ENCODE data around the gene TWSG1.
A peak's percentile ranks its signal among the peaks of the same experiment; 100 is the strongest.
"Not testable (repeated sequence)": the region's sequence is repeated elsewhere in the genome, so short reads cannot be mapped to it uniquely, and the experiment has no call there.

Gene TWSG1

DNA sequence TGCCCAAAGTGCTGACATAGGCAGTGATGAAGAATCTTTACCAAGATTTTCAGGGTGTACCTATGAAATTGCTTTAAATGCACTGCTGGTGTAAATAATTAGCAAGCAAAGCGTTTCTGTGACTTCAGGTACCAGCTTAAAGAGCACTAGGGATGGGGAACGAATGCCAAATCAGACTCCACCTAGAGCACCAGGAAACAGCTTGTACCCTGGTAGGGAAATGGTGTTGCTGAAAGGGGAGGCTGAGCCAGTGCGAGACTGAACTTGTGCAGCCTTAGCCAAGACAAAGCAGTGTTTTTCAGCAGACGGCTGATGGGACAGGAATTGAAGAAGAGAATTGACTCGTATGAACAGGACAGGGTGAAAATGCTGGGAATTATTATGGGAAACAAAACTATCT, 65.6 kb downstream of the TWSG1 start:
- no peak for DNase-seq

DNA sequence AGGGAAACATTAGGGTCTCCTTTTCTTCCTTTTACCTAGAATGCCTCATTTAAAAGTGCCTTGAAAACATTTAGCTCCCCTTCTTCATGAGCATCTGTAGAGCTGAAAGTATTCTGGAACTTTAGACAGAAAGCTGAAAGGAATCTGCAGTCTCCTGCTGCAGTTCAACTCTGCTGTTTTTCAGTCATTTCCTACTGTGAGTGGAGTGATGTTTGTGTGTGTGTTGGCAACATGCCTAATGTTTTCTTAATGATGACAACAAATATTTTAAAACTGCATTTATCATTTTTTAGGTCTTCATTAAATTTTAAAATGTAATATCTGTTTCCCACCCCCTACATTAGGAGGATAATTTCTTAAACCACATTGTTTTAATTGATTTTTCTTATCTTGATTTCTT, 66.6 kb downstream of the TWSG1 start:
- no peak for DNase-seq

DNA sequence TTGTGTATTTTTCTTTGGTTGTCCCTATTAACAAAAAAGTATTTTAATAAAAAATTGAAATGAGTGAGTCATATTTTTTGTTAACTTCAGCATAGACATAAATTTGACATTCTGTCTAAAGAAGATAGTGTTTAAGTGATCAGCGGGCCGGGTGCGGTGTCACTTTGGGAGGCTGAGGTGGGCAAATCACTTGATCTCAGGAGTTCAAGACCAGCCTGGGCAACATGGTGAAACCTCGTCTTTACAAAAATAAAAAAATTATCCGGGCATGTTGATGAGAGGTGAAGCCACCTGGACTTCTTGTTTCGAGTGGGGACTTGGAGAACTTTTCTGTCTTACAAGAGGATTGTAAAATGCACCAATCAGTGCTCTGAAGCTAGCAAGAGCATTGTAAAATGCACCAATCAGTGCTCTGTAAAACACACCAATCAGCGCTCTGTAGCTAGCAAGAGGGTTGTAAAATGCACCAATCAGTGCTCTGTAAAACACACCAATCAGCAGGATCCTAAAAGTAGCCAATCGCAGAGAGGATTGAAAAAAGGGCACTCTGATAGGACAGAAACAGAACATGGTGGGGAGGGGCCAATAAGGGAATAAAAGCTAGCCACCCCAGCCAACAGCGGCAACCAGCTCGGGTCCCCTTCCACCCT, 67.9 kb downstream of the TWSG1 start:
- DNase-seq, result not testable (repeated sequence)

DNA sequence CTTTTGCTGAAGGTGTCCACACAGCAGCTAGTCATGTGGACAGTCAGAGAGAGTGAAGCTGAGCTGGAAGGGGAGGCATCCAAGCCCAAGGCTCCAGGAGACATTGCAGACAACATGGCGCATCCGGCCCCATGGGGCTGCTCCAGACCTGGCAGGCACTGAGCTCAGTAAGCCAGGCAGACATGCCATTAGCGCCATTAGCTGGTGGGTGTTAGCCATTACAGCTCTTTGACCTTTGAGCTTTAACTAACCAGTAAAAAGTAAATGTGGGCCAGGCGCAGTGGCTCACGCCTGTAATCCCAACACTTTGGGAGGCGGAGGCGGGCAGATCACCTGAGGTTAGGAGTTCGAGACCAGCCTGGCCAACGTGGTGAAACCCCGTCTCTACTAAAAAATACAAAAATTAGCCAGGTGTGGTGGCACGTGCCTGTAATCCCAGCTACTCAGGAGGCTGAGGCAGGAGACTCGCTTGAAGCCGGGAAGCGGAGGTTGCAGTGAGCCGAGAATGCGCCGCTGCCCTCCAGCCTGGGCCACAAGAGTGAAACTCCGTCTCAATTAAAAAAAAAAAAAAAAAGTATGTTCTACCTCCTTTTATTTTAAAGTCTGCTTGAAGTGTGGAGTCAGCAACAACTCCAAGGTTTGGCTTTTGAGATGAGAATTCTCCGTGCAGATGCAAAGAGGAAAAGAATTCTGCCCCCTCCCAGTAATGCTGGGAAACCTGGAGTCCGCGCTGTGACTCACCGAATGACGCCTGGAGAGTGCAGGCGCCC, 69.4 kb downstream of the TWSG1 start:
- DNase-seq, result peak in 1 of 2 donors; percentile 18

DNA sequence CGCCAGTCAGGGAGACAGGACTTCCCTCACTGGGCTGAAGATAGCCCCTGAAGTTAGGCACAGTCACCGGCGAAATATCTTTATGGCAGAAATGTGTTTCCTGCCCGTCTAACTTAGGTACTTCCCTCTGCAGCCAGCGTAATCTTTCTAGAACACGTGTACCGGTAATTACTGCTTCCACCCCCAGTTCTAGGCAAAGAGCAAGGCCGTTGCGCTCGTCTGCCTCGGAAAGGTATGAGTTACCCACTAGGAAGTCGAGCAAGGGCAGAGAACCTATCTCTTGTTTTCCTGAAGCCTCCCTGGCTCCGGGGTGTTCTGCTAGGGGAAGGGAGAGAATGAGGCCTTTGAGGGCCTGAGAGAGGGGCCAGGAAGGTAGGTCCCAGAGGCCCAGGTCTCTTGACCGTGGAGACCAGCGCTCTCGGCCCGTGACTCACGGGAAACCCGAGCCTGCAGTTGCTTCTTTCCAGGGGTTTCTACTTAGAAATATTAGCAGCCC, 70.0 kb downstream of the TWSG1 start:
- peak; percentile 36 to 49 for DNase-seq

DNA sequence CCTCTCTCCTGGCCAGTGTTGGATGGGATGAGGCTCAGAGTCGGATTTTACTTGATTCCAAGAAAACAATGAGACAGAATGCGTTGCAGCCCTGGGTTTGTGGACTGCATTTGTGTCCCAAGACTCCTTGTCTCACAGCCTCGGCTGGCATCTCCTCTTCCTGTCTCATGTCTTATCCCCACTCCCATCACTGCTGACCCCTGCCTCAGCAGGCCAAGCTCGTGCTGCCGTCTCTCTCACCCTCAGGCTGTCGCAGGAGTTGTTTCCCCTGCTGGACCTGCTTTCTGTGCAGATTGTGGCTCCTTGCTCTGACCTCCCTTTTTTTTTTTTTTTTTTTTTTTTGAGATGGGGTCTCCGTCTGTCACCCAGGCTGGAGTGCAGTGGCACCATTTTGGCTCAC, 70.6 kb downstream of the TWSG1 start:
- no peak for DNase-seq

DNA sequence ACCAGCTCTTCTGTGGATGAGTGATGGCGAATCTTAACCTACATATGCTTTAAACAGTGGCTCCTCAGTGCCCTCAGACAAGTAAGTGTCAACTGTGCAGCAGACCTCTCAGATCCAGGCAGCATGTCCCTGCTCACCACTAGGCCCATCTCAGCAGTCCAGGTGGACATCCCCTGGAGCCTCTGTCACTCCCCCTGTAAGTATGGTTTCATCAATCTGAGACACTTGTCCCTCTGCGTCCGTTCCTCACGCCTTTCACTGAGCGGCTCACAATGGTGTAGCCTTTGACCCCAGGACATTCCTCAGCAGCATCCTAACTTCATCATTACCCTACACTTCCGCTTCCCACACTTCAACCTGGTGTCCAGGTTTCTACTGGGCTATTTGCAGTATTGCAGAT, 71.4 kb downstream of the TWSG1 start:
- DNase-seq, result no peak

DNA sequence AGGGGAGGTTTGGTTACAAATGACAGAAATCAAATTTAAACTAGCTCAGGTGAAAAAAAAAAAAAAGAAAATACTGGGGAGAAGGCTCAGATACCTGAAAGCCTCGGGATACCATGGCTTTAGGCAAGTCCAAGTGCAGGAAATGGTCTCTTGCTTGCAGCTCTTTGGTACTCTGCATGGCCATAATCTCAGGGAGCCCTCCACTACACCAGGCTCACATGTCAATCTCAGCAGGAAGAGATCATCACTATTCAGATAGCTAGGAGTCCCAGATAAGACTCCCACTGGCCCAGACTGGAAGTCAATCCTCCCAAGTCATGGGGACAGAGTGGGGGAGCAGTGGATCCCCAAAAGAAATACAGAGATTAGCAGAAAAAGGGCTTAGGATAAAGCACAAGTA, 75.9 kb downstream of the TWSG1 start:
- no peak for DNase-seq

DNA sequence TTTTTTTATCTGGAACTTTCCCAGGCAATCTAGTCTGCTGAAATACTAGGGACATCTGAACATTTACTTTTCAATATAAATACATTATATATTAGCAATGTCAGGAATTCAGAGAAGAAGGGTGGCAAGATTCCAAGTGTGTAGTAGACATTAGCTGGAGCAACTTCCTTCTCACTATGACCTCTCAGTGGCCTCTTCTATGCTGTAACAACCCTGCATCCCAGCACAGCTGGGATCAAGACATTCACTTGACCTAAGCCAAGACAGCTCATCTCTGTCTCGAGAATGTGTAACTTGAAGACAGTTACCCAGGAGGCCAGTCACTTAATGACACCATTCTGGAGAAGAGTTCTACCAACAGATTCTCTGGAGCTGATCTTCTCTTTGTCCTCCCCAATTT, 79.0 kb downstream of the TWSG1 start:
- peak in 1 of 2 donors; percentile 31 for DNase-seq

DNA sequence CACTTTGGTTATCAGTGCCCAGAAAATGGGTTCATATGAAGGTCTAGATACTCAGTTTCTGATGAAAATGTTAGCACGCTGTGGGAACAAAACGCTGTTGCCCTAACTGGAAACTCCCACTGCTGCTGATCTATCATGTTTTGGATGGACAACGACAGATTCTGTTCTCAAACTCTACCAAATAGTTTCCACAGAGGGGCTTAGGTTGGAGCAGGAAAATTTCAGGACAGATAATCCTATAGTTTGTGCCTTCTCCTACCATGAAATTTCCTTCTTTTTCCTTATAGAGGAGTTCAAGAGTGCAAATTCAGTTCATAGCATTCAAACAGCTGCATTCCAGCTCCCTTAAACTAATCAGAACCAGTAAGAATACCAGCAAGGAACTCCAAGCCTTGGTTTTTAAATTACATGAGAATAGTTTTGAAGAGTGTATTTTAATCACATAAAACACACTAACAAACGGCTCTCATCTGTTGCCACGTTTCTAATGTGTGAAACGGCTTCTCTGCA, 82.0 kb downstream of the TWSG1 start:
- no peak for DNase-seq

DNA sequence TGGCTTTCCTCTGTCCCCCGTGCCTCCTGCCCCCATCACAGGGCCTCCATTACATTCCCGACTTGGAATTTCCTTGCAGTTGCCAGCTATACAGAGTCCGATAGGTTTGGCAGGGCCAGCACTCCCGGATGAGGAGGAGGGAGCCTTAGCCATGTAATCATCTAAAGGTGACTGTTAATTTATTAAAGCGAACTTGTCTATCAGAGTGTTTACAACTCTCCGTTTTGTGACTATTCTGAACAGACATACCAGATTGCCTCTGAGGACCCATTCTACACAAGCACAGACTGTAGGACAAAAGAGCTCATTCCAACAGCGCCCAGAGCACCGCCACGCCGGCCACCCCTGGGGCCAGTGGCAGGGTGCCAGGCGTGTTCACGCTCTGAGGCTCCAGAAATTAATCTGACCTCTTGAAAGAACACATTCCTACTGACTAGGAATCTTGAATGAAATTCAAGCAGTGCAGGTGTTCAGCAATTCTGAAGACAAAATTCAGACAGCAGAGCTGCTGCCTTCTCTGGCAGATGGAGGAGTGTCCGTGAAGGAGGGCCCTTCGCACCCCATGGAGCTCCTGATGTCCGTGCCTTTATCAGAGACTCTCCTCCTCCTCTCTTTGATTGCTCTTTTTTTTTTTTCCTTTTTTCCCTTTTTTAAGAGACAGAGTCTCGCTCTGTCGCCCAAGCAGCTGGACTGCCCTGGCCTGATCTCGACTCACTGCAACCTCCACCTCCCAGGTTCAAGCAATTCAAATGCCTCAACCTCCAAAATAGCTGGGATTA, 82.7 kb downstream of the TWSG1 start:
- no peak for DNase-seq

DNA sequence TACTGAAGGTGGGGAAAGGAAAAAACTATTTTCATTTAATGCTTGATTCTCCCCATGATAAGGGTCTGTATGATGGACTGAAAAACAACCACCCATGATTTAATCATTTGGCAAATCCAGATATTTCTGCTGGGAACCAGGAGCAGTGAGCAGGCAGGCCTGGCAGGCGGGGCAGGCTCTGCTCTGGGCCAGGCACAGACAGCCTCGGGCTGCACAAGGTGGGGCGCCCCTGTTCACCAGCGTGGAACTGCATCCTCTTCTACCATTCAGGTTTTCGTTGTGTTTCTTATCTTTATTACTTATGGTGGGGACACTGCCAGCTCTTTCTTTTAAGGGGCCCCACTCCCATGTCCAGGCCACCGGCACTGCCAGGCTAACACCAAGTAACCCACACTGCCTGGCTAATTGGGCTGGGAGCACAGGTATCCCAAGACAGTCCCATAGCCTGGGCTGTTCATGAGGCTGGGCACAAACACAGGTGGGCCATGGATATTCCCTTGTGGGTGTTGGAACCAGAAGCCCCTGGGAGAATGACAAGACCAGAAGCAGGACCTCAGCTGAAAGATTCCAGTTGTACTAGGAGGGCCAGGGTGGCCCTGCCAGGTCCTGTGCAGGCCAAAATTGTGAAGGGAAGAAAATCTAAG, 83.6 kb downstream of the TWSG1 start:
- no peak for DNase-seq

DNA sequence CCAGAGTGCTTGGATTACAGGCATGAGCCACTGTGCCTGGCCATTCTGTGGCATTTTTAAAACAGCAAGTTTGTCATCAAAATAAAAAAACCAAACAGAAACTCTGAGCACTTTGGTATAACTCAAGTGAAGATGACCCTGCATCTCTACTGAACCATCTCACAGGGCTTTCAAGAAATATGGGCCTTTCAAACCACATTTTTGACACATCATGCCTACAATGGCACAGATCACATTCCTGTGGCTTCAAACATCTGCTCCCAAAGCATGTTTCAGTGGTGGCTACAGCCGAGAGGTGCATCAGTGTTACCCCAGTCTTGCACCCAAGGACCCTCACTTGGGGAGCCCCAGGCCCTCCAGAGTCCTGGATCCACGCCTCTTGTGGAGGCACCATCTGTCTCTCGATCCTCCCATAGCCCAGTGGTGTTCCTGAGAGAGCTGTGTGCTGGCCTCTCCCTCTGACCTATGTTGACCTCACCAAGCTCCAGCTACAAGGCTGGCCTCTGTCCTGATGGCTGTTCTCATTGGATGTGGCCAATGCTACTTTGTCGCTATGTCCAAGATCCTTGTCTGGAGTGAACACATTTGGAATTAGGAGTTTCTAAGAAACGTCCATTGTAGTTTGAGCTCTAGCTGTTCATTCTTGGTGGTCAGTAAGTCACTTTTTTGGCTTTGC, 85.5 kb downstream of the TWSG1 start:
- DNase-seq, result no peak

DNA sequence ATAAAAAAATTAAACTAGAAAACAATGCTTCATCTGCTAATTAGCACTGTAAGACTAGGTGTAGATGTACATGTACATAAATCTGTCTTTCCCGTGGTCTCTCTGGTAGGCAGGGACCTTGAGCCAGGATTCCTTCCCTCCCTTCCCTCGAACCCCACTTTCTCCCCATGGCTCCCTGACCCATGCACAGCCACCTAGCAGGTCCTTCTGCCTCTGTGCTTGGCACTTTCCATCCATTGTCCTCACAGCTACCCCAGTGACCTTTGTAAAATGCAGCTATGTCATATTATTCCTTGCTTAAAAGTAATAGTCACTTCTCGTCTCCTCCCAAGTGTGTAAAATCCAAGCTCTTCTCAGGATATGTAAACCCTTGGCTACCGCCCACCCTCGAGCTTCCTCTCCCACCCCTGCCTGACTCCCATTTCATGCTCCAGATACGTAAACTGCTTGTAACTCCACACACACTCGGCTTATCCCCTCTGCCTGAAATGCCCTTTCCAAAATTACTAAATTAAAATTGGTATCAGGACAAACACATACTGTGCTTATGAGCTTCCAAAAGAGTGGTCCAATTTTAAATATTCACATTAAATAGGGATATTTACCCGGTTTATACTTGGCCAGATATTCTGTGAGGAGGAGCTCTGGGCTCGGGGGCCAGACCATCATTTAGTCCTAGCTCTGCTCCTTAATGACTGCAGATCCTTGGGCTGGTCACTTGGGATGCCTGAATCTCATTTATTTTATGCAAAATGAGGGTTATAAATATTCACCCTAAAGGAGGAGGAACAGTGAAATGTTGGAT, 86.7 kb downstream of the TWSG1 start:
- DNase-seq, result no peak

DNA sequence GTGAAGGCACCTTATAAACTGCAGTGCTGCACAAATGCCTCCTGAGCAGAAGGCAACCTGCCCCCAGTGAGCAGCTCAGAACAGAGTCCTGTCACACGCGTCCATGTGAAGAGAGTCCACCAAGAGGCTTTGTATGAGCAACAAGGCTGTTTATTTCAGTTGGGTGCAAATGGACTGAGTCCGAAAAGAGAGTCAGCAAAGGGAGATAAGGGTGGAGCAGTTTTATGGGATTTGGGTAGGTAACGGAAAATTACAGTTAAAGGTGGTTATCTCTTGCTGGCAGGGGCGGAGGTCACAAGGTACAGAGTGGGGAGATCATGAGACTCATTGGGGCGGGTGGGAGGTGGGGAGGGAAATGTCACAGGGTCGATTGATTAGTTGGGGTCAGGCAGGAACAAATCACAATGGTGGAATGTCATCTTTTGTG, 87.3 kb downstream of the TWSG1 start:
- no peak for DNase-seq

DNA sequence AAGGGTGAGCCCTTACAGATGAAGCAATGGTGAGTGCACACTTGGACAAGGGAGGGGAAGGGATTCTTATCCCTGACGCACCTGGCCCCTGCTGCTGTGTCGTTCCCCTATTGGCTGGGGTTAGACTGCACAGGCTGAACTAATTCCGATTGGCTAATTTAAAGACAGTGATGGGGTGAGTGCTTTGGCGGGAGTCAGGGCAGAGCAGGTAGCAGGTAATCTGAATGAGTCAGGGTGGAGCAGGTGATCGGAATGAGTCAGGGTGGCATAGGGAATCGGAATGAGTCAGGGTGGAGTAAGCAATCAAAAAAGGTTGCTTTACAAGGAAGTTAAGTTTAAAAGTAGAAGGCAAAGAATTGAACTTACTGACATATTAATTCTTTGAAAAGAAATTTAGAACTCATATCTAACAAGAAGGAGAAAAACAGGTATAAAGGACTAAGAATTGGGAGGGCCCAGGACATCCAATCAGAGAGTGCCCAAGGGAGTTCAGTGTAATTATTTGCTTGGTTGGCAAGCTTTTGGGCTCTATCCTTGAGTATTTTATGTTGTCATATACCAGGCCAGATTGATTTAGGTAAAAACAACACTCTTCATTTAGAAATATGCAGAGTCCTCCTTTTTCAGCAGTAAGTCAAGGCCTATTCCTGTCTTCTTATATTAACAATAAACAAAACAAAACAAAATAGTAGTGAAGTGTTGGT, 88.4 kb downstream of the TWSG1 start:
- no peak for DNase-seq

DNA sequence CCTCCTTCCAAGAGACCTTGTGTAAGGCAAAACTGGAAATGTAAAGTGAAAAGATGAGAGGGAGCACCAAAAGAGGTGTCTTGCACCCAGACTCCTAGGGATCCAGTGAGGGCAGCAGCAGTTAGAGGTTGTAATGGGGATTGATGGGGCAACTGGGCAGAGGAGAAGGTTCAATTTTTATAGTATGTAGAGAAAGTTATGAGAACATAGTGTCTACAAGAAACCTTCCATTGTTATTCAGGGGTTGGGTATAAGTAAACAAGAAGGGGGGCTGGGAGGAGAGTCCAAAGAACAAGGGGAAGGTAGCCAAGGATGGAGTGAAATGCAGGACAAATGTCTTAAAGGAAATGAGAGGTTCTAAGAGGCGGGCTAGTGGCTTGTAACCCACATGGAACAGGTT, 89.1 kb downstream of the TWSG1 start:
- DNase-seq, result not testable (repeated sequence)

DNA sequence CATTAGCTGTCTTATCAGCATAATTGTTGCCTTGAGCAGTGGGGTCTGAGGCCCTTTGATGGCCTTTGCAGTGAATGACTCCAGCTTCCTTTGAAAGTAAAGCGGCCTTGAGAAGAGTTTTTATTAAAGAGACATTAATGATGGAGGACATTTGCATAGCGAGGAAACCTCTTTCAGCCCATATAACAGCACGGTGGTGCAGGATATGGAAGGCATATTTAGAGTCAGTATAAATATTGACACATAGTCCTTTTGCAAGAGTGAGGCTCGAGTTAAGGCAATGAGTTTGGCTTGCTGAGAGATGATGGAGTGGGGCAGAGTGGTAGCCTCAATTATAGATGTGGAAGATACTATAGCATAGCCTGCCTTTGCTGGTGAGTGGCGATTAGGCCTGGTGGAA, 89.7 kb downstream of the TWSG1 start:
- not testable (repeated sequence) for DNase-seq

DNA sequence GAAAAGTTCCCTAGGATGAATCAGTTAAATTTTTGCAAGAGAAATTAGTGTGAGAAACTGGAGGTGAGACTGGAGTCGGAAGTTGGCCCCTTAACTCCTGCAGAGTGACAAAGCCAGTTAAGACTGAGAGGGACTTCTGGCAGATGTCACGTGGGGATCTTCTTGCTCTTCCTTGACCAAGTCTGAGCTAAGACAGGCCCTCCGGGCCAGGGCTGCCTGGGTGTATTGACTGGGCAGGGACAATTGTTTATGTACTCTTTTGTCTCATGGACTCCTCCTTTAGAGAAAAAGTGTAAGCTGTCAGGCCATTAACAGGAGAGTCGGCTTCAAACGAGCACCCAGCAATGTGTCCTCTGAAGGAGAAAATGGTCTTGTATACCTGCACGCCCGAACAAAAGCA, 92.2 kb downstream of the TWSG1 start:
- no peak for DNase-seq

DNA sequence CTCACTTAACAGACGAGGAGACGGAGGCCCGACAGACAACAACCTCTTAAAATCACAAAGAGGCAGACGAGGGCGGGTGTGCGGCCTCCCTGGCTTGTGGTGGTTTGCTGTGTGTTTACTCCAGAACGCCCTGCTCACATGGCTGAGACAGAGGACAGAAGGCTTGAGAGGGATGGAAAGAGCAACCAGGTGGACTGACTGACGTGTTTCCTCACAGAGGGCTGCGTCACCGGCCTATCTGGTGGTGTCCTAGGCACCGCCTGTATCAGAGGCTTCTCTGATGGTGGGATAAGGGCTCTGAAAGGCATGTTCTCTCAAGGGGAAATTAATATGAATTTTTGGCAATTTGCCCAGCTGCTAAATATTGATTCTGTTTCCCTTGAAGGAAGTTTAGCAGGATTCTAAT, 93.7 kb downstream of the TWSG1 start:
- no peak for DNase-seq

Data from inflammatory macrophage (primary cell).